GM11168 (cell line): ENCODE results near the gene PTPRN2.
"Not testable (repeated sequence)": the region's sequence is repeated elsewhere in the genome, so short reads cannot be mapped to it uniquely, and the experiment has no call there.

Experiments
- in situ Hi-C: fragments of 300-500 bp; cut with MboI; formaldehyde crosslinking; loops from one replicate; pipeline ENCODE4 v1.12.0; 2022; ENCODE audit warnings: low sequenced_read_pairs; ENCODE audit not compliant: unreplicated experiment

Gene PTPRN2

DNA sequence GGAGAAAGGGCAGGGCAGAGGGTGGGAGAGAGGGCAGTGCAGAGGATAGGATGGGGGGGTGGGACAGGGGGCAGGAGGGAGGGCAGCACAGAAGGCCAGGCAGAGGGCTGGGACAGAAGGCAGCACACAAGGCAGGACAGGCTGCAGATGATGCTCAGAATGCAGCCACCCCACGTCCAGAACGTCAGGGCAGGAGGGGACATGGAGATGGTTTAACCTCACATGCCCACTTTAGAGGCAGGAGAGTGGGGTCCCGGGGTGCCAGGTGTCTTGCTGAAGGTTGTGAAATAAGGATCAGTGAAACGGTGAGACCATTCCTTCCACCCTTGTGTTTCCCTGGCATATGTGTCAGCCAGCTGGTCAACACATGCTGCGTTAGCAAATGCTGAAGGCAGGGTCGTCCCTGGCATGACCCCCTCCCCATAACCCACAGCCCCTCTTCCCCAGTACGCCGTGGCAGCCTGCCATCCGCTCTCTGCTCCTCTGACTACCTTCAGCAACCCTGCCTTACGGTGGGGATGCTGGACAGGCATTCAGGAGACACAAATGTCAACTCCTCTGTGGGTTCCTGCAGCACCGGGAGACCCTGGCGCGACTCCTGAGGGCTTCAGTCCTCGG lies 658.7 kb downstream of the PTPRN2 start:
- in situ Hi-C loops = no loop called here

DNA sequence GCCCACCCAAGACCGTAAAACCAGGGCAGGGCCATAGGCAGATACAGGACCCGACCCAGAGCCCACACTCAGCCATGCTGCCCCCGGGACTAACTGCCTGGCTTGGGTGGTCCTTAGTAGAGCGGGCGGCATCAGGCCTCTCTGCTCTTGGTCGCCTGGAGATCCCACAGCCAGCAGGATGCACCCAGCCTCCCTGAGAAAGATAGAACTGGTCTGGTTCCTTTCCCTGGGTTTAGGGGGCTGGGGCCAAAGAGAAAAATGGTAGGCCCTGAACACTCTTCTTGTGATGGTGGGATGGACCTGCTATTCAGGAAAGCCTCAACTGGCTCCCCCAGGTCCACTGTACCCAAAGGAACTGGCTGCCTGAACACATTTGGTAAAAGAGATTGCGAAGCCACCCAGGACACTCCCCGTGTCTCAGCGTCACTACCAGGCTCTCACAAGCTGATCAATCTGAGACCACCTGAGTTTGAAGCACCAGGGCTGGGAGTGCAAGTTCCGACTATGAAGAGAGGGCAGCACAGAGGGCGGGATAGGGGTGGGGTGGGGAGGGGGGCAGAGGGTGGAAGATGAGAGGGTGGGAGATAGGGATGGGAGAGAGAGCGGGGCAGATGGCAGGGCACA lies 659.3 kb downstream of the PTPRN2 start:
- in situ Hi-C loops = no loop called here

DNA sequence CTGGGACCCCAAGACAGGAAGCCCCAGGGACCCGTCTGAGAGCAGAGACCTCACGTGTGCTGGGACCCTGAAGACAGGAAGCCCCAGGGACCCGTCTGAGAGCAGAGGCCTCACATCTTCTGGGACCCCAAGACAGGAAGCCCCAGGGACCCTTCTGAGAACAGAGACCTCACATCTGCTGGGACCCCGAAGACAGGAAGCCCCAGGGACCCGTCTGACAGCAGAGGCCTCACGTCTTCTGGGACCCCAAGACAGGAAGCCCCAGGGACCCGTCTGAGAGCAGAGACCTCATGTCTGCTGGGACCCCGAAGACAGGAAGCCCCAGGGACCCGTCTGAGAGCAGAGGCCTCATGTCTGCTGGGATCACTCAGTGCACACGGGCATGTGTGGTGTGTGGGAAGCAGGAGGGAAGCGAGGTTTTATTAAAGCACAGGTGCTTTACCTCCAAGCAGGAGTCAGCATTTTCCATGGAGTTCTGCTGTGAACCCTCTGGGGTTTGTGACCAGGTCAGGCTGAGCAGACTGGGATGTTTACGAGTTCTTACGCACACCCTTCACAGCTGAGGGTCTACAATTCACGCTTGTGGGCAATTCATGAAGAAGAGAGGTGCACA lies 660.2 kb downstream of the PTPRN2 start:
- in situ Hi-C loops = no loop called here

DNA sequence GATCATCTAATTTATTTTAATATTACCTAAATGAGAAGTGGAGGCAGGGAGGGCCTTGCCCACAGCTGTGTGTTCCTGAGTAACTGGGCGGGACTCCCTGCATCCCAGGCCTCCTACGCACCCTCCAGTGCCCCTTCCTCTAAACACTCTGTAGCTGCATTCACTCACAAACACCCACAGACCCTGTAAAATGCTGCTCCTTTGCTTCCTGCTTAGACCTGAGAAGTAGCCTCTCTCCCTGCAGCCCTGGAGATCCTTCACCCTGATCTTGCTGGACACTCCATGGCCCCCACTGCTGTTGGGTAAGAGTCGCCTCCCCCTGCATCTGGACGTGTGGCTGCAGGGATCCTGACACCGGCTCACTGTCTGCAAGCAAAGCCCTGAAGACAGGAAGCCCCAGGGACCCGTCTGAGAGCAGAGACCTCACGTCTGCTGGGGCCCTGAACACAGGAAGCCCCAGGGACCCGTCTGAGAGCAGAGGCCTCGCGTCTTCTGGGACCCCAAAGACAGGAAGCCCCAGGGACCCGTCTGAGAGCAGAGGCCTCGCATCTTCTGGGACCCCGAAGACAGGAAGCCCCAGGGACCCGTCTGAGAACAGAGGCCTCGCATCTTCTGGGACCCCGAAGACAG lies 661.0 kb downstream of the PTPRN2 start:
- in situ Hi-C loops = no loop called here

DNA sequence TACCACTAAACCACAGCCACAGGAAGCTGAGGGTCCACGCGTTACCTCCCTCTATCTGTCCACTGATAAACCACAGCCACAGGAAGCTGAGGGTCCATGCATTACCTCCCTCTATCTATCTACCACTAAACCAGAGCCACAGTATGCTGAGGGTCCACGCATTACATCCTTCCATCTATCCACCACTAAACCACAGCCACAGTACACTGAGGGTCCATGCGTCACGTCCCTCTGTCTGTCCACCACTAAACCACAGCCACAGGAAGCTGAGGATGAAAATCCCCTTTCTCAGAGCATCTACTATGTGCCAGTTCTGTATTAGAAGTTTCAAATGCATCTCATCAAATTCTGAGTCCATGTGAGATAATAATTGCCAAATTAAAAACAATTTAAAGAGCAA lies 661.5 kb downstream of the PTPRN2 start:
- in situ Hi-C loops = no loop called here

DNA sequence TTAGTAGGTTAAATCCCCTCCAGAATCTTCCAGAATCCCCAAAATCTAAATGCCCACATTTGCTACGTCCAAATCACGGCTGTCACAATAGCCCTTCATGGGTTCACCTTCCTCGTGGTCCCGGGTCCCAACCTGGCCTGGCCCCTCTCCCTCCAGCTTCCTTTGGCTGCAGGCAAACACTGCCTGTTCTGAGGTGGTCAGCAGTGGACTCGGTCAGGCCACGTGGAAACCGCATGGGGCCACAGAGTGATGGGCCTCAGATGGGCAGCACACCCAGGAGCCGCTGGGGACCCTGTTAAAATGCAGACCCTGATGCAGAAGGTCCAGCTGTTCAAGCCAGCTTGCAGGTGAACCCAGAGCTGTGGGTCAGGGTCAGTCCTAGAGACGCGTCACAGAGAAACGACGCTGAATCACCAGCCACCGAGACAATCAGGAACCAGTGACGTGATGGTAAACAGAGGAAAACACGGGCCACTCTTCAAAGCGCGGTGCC lies 662.2 kb downstream of the PTPRN2 start:
- in situ Hi-C loops = no loop called here

DNA sequence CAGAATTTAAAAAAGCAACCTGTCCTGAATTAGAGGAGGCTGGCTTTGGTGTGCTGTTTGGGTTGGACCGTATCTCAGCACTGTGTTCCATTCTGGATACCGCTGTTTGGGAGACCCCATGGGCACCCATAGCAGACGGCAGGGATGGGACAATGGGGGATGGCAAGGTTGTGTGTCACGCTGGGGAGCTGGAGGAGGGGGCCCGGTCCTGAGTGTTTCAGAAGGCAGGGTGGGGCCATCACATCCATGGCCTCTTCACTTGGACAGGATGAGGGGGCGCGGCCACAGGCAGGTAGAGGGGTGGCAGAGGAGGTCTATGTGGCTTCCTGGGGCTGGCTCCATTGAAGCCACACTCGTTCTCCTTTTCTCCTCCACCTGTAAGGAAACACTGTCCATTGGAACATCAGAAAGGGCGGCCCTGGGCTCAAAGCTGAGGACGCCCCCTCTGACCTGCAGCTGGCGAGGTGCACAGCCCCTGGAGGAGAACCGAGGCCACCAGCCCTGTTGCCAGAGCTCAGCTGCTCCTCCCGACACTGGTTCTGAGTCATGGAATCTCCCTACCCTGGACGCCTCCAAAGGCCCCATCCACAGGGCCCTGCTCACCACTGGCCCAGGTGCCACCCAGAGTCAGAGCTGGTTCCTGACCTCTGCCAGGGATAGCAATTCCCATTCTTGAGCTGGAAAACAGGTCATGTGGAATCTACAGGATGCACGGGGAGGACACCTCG lies 663.6 kb downstream of the PTPRN2 start:
- in situ Hi-C loops = no loop called here

DNA sequence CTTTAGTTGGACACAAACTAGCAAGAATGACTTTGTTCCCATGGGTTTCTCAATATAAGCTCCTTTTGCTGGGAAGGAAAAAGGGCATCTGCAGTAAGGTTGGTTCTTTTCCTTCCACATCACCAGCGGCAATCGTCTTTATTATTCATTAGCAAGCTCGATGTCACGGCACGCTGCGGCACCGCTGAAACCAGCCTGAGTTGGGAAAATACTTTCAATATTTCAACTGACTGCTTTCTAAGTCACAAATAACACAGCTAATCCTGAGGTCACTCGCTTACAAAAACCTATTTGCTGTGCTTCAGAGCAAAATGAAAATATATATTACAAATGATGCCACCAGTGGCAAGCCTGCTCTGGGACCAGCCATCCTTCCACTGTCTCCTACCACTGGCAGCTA lies 665.0 kb downstream of the PTPRN2 start:
- in situ Hi-C loops = no loop called here

DNA sequence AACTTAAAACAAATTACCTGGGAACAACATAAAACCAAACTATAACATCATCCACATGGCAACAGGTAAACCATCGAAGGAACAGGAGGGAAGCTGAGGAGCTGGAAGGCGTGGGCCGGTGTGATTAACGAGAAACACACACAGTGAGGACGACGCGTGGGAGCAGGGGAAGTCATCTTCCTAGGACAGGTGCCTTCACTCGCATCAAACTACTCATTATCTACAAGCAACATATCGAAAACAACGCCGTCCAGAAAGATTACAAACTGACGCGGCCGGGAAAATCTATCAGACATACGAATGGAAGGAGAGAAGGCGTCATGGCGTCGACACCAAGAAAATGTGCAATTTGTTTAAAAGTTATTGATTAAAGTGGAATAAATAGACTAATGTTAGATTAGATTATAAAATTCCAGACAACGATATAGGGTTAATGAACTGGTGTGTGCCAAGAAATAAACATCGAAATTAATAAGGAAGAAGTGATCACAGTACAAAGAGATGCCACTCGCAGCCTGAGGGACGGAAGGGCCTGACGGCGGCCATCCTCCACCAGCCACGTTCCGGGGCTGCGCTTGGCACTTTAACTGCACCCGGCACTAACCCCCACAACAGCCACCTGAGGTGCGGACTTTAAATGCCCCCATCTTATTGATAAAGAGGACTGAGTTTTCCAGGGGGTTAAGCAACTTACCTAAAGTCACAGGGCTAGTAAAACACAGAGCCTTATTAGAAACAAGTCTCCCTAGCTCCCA lies 669.1 kb downstream of the PTPRN2 start:
- in situ Hi-C loops = no loop called here

DNA sequence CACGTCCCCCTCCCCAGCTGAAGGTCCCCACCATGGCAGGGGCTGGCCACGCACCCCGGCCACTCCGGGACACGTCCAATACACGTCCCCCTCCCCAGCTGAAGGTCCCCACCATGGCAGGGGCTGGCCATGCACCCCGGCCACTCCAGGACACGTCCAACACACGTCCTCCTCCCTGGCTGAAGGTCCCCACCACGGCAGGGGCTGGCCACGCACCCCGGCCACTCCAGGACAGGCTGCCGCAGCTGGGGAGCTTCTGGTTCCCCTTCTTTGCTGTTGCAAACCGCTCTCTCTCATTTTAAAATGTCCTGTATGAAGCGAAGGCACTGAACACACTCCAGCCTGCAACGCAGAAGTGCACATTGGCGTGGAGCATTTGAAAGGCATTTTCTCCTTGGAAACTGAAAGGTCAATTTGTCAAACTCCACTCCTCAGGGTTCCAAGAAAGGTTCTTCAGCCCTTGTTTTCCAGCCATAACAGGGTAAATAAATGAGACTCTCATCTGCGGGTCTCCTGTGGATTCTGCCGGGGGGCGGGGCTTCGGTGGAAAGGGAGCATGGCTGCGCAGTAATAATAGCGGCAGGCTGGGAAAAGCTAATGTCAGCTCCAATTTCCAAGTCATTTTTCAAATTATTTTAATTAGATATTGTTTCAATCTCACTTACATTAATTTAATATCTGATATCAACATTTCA lies 670.5 kb downstream of the PTPRN2 start:
- in situ Hi-C loops = no loop called here

DNA sequence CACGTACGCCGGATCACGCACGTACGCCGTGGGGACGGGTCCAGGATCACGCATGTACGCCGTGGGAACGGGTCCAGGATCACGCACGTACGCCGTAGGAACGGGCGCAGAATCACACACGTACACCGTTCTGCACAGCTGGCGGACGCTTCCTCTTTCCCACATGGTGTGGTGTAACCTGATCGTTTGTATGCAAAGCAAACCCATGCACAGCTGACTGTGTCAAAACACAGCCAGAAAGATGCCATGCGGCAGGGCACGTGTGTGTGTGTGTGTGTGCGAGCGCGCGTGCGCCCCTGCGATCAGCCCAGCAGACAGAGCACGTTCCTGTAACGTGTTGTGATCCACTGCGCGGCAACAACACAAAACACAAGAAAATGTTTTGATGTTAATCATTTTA lies 677.2 kb downstream of the PTPRN2 start:
- in situ Hi-C loops = no loop called here

DNA sequence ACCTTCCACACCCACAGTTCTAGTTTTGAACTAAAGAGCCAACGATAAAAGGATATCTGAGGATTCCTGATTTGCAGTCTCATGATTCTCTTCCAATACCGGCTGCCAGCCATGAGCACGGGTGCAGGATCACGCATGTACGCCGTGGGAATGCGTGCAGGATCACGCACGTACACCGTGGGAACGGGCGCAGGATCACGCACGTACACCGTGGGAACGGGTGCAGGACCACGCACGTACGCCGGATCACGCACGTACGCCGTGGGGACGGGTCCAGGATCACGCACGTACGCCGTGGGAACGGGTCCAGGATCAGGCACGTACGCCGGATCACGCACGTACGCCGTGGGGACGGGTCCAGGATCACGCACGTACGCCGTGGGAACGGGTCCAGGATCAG lies 677.6 kb downstream of the PTPRN2 start:
- in situ Hi-C loops = not testable (repeated sequence)

DNA sequence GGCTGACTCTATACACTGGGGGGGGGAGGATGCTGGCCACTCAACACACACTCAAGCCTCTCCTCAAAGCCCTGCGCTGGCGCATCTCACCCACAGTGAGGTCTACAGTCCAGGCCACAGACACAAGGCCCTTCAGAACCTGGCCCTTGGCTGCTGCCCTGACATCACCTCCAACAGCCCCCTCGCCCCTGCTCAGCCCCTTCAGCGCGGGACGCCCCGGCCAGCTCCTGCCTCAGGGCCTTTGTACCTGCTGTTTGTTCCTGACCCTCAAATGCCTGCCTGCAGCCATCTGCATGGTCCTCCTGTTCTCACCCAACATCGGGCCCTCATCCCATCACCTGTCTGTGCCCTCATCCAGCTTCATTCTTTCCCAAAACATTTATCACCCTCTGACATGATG lies 678.3 kb downstream of the PTPRN2 start:
- in situ Hi-C loops = no loop called here

DNA sequence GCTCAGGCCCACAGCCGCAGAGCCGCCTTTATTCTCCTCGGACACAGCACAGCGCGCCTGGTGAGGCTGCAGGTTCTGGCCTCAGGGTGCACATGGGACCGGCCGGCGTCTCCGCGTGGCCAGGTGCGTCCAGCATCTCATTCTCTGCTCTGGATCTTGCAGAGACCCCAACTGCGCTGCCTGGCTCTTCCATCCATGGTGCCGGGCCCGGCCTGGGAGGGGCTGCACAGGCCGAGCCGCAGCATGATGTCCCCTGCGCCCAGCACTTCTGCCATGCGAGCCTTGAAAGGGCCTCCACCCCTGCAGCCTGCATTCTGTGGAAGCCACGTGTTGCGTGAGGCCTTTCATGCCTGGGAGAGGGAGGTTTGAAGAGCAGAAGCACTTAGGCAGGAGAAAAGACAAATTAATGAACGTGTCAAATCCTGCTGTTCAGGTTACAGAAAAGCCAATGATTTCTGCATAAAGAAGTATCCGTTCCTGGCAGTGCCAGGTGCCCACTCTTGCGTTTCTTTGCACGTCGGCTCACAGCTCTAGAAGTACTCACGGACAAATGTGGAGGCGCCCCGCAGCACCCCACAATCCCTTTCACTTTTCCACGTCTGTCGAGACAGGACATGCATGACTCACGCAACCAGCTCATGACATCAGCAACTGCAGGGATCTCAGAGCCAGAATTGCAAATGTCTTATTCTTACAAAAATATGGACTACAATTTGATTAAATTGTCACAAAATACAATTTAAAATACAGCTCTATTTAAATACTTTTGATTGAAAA lies 679.4 kb downstream of the PTPRN2 start:
- in situ Hi-C loops = no loop called here

DNA sequence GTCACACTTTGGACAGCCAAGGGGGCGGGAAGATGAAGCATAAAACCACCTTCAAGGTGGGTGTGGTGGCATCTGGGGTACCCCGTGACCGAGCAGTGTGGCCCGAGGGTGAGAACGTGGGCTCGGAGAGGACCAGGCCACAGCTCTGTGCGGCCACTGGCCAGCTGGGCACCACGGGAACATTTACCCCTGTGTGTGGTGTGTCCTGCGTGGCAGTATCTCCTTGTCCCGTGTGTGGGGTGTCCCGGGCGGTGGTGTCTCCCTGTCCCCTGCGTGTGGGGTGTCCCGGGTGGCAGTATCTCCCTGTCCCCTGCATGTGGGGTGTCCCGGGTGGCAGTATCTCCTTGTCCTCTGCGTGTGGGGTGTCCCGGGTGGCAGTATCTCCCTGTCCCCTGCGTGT lies 680.5 kb downstream of the PTPRN2 start:
- in situ Hi-C loops = no loop called here

DNA sequence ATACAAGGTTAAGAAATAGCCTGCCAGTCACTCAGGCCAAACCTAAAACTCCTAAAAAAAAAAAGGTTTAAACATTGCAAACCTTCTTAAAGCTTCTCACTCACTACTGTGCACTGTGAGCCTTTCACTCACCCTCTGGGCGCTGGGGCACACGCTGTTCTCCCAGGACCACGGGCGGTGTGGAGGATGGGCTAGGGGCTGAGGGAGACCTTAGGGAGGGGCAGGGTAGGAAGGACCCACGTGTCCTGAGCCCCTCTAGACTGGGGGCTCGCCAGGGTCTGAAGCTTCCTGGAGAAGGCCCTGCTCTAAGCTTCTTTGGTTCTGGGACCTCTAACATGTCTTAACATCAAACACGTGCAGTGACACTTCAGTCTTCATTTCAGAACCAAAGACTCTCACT lies 681.0 kb downstream of the PTPRN2 start:
- in situ Hi-C loops = no loop called here

DNA sequence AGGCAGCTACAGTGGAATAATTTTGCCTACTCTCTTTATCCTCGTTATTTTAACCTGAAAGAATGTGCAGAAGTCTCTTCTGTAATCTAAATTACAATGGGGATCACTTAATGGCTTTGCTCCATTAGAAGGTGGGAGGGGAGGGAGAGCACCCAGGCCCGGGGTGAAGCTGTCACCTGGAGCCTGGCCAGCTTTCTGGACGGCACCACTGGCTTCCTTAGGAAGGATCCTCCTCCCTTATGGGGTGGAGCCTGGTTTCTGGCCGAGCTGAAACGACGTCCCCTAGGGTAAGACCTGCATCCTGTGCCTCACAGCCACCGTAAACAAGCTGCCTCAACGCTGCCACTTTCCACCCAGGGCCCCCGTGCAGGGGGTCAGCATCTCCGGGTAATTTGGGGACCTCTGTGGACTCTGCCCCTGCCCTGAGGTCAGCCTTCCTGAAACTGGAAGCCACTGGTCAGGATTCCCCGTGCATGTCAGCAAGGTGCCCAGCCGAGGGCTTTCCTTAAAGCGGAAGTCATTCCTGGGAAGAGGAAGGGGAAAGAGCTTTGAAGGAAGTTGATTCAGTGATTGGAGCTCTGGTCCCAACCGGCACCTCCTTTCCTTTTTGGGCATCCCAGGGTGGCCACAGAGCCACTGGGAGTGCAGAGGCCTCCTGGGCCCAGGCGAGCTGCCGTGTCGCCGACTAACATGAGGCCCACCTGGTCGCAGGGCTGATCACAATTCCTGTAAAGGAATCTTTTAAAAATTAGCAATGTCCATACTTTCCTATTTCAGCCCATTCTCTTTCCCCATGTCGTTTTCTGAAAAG lies 681.8 kb downstream of the PTPRN2 start:
- in situ Hi-C loops = no loop called here
